ENCODE measurements around the gene HSD17B8.

HSD17B8 gene

GRCh38 chr6:33168284-33168601, 36.2 kb upstream of the HSD17B8 start:
- Mint-ChIP-seq H3K9me3 (ENCODE audit: low read depth) (no peaks in the 10 kb centered on the region), H3K36me3 (no peaks in the 10 kb centered on the region), H3K4me3 (no peak overlapping the region), H3K4me1 (ENCODE audit: low read depth) (no peaks in the 10 kb centered on the region), H3K27me3 (no peaks in the 10 kb centered on the region), H3K27ac (no peak overlapping the region)

- no peaks in the 10 kb centered on the region for H3K4me1 Mint-ChIP-seq (ENCODE audit: low read depth)
- no peak overlapping the region for H3K27ac Mint-ChIP-seq
- no peaks in the 10 kb centered on the region for H3K9me3 Mint-ChIP-seq (ENCODE audit: low read depth)
These were observed 35.8 kb upstream of the HSD17B8 start for GRCh38 chr6:33168639-33169038.

GRCh38 chr6:33169291-33170175, 34.9 kb upstream of the HSD17B8 start:
- Mint-ChIP-seq H3K9me3 (ENCODE audit: low read depth) (no peaks in the 10 kb centered on the region), H3K36me3 (no peaks in the 10 kb centered on the region), H3K27ac (no peak overlapping the region), H3K27me3 (no peaks in the 10 kb centered on the region), H3K4me1 (ENCODE audit: low read depth) (no peaks in the 10 kb centered on the region), H3K4me3 (no peak overlapping the region)

More at GRCh38 chr6:33168639-33169038, 35.8 kb upstream of the HSD17B8 start:
- H3K36me3 Mint-ChIP-seq = no peaks in the 10 kb centered on the region
- H3K27me3 Mint-ChIP-seq = no peaks in the 10 kb centered on the region
- H3K4me3 Mint-ChIP-seq = no peak overlapping the region

- Mint-ChIP-seq H3K27me3 (no peaks in the 10 kb centered on the region), H3K36me3 (no peaks in the 10 kb centered on the region), H3K9me3 (ENCODE audit: low read depth) (no peaks in the 10 kb centered on the region), H3K4me1 (ENCODE audit: low read depth) (no peaks in the 10 kb centered on the region), H3K27ac (no peak overlapping the region), H3K4me3 (no peak overlapping the region)
These were observed 34.1 kb upstream of the HSD17B8 start for GRCh38 chr6:33170176-33171015.

- Mint-ChIP-seq H3K4me3 (no peak overlapping the region), H3K4me1 (ENCODE audit: low read depth) (no peaks in the 10 kb centered on the region), H3K9me3 (ENCODE audit: low read depth) (no peaks in the 10 kb centered on the region), H3K27me3 (no peaks in the 10 kb centered on the region), H3K36me3 (no peaks in the 10 kb centered on the region), H3K27ac (no peak overlapping the region)
These were observed 33.2 kb upstream of the HSD17B8 start for GRCh38 chr6:33171016-33171879.

GRCh38 chr6:33171880-33172687, 32.4 kb upstream of the HSD17B8 start:
- H3K9me3 Mint-ChIP-seq (ENCODE audit: low read depth) = no peaks in the 10 kb centered on the region
- no peaks in the 10 kb centered on the region for H3K36me3 Mint-ChIP-seq
- no peak overlapping the region for H3K27ac Mint-ChIP-seq
- H3K4me1 Mint-ChIP-seq (ENCODE audit: low read depth) = no peaks in the 10 kb centered on the region
- no peak overlapping the region for H3K4me3 Mint-ChIP-seq
- no peaks in the 10 kb centered on the region for H3K27me3 Mint-ChIP-seq

- no peaks in the 10 kb centered on the region for H3K4me1 Mint-ChIP-seq (ENCODE audit: low read depth)
- no peak overlapping the region for H3K27ac Mint-ChIP-seq
- no peaks in the 10 kb centered on the region for H3K27me3 Mint-ChIP-seq
- H3K4me3 Mint-ChIP-seq = no peak overlapping the region
- no peaks in the 10 kb centered on the region for H3K9me3 Mint-ChIP-seq (ENCODE audit: low read depth)
- H3K36me3 Mint-ChIP-seq = no peaks in the 10 kb centered on the region
These were observed 31.5 kb upstream of the HSD17B8 start for GRCh38 chr6:33172688-33173534.

- no peak overlapping the region for H3K4me3 Mint-ChIP-seq
- no peaks in the 10 kb centered on the region for H3K4me1 Mint-ChIP-seq (ENCODE audit: low read depth)
- H3K9me3 Mint-ChIP-seq (ENCODE audit: low read depth) = no peaks in the 10 kb centered on the region
- no peaks in the 10 kb centered on the region for H3K27me3 Mint-ChIP-seq
- no peaks in the 10 kb centered on the region for H3K36me3 Mint-ChIP-seq
- H3K27ac Mint-ChIP-seq = no peak overlapping the region
These were observed 30.8 kb upstream of the HSD17B8 start for GRCh38 chr6:33173535-33174180.

GRCh38 chr6:33174784-33175183, 29.7 kb upstream of the HSD17B8 start:
- Mint-ChIP-seq H3K4me1 (ENCODE audit: low read depth) (no peaks in the 10 kb centered on the region), H3K4me3 (no peak overlapping the region), H3K9me3 (ENCODE audit: low read depth) (no peaks in the 10 kb centered on the region), H3K27ac (no peak overlapping the region), H3K27me3 (no peaks in the 10 kb centered on the region), H3K36me3 (no peaks in the 10 kb centered on the region)

GRCh38 chr6:33175436-33176069, 28.9 kb upstream of the HSD17B8 start:
- Mint-ChIP-seq H3K9me3 (ENCODE audit: low read depth) (no peaks in the 10 kb centered on the region), H3K36me3 (no peaks in the 10 kb centered on the region), H3K27me3 (no peaks in the 10 kb centered on the region), H3K4me1 (ENCODE audit: low read depth) (no peaks in the 10 kb centered on the region), H3K4me3 (no peak overlapping the region), H3K27ac (no peak overlapping the region)

GRCh38 chr6:33176906-33177305, 27.5 kb upstream of the HSD17B8 start:
- H3K27me3 Mint-ChIP-seq = no peaks in the 10 kb centered on the region
- H3K4me1 Mint-ChIP-seq (ENCODE audit: low read depth) = no peaks in the 10 kb centered on the region
- no peaks in the 10 kb centered on the region for H3K36me3 Mint-ChIP-seq
- no peaks in the 10 kb centered on the region for H3K9me3 Mint-ChIP-seq (ENCODE audit: low read depth)
- H3K4me3 Mint-ChIP-seq = no peak overlapping the region
- H3K27ac Mint-ChIP-seq = no peak overlapping the region

- Mint-ChIP-seq H3K27ac (no peak overlapping the region), H3K27me3 (no peaks in the 10 kb centered on the region), H3K4me1 (ENCODE audit: low read depth) (peaks cover 3% of the 10 kb centered on the region), H3K9me3 (ENCODE audit: low read depth) (peaks cover 1% of the 10 kb centered on the region), H3K36me3 (peaks cover 2% of the 10 kb centered on the region), H3K4me3 (no peak overlapping the region)
These were observed 26.7 kb upstream of the HSD17B8 start for GRCh38 chr6:33177552-33178446.

All from activated naive CD8-positive, alpha-beta T cell (primary cell).